Measurements from ENCODE around the gene PYROXD2.

PYROXD2 gene

GRCh38 chr10:98378722-98379121, 36.3 kb downstream of the PYROXD2 start:
- TF ChIP-seq CTCF (IDR thresholded peaks at IDR 0.05; ENCODE audit: extremely low read depth, insufficient read depth, missing control alignments) = no peak
- no peak for DNase-seq (ENCODE audit: low spot score)
- in situ Hi-C loops (cut with MboI; ENCODE audit: low pct_unique_long_range_greater_than_20kb, low sequenced_read_pairs, unreplicated experiment) = no loop called here

GRCh38 chr10:98377536-98377935, 37.4 kb downstream of the PYROXD2 start:
- in situ Hi-C loops (cut with MboI; ENCODE audit: low pct_unique_long_range_greater_than_20kb, low sequenced_read_pairs, unreplicated experiment) = no loop called here
- no peak for TF ChIP-seq CTCF (IDR thresholded peaks at IDR 0.05; ENCODE audit: extremely low read depth, insufficient read depth, missing control alignments)
- DNase-seq (ENCODE audit: low spot score) = no peak

- DNase-seq (ENCODE audit: low spot score) = no peak
- TF ChIP-seq CTCF (IDR thresholded peaks at IDR 0.05; ENCODE audit: extremely low read depth, insufficient read depth, missing control alignments) = no peak
- in situ Hi-C loops (cut with MboI; ENCODE audit: low pct_unique_long_range_greater_than_20kb, low sequenced_read_pairs, unreplicated experiment) = no loop called here
Measured at GRCh38 chr10:98377001-98377400, 38.0 kb downstream of the PYROXD2 start.

GRCh38 chr10:98376485-98376884, 38.5 kb downstream of the PYROXD2 start:
- DNase-seq (ENCODE audit: low spot score) = no peak
- in situ Hi-C loops (cut with MboI; ENCODE audit: low pct_unique_long_range_greater_than_20kb, low sequenced_read_pairs, unreplicated experiment) = no loop called here
- no peak for TF ChIP-seq CTCF (IDR thresholded peaks at IDR 0.05; ENCODE audit: extremely low read depth, insufficient read depth, missing control alignments)

GRCh38 chr10:98374217-98374985, 40.6 kb downstream of the PYROXD2 start:
- in situ Hi-C loops (cut with MboI; ENCODE audit: low pct_unique_long_range_greater_than_20kb, low sequenced_read_pairs, unreplicated experiment) = no loop called here
- no peak for DNase-seq (ENCODE audit: low spot score)
- TF ChIP-seq CTCF (IDR thresholded peaks at IDR 0.05; ENCODE audit: extremely low read depth, insufficient read depth, missing control alignments) = no peak

- no peak for TF ChIP-seq CTCF (IDR thresholded peaks at IDR 0.05; ENCODE audit: extremely low read depth, insufficient read depth, missing control alignments)
- in situ Hi-C loops (cut with MboI; ENCODE audit: low pct_unique_long_range_greater_than_20kb, low sequenced_read_pairs, unreplicated experiment) = no loop called here
- no peak for DNase-seq (ENCODE audit: low spot score)
Measured at GRCh38 chr10:98373260-98374040, 41.5 kb downstream of the PYROXD2 start.
